ENCODE results near the gene KLHL2.

- no peak for TF ChIP-seq CTCF (IDR thresholded peaks at IDR 0.05)
- TF ChIP-seq AFF4 (CRISPR knock-in tag; IDR thresholded peaks at IDR 0.05; ENCODE audit: borderline replicate concordance): no peak
- no peak for TF ChIP-seq ZNF671 (CRISPR knock-in tag; IDR thresholded peaks at IDR 0.05)
- no peak for TF ChIP-seq MAX (CRISPR knock-in tag; IDR thresholded peaks at IDR 0.05)
- TF ChIP-seq MLX (CRISPR knock-in tag; IDR thresholded peaks at IDR 0.05): no peak
- TF ChIP-seq USF2 (CRISPR knock-in tag; IDR thresholded peaks at IDR 0.05): no peak
- no peak for TF ChIP-seq HMGA2 (CRISPR knock-in tag; IDR thresholded peaks at IDR 0.05)
- TF ChIP-seq, protein P1, sequence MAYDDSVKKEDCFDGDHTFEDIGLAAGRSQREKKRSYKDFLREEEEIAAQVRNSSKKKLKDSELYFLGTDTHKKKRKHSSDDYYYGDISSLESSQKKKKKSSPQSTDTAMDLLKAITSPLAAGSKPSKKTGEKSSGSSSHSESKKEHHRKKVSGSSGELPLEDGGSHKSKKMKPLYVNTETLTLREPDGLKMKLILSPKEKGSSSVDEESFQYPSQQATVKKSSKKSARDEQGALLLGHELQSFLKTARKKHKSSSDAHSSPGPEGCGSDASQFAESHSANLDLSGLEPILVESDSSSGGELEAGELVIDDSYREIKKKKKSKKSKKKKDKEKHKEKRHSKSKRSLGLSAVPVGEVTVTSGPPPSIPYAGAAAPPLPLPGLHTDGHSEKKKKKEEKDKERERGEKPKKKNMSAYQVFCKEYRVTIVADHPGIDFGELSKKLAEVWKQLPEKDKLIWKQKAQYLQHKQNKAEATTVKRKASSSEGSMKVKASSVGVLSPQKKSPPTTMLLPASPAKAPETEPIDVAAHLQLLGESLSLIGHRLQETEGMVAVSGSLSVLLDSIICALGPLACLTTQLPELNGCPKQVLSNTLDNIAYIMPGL (CRISPR knock-in tag; IDR thresholded peaks at IDR 0.05): no peak
- no peak for TF ChIP-seq ETV6 (CRISPR knock-in tag; IDR thresholded peaks at IDR 0.05)
Observed at GRCh38 chr4:165194368-165194767, 13.0 kb upstream of the KLHL2 start.

All from WTC11 (cell line).